Fibroblast of skin of right biceps (primary cell): Measurements from ENCODE around the gene GSTP1.

Experiments used
- DNase-seq: peaks from one replicate; pipeline ENCODE4 v3.0.0-alpha.2; 2013

Gene GSTP1

GRCh38 chr11:67632175-67632981 lies 48.8 kb downstream of the GSTP1 start:
- DNase-seq, result no peak

GRCh38 chr11:67632982-67633755 lies 49.6 kb downstream of the GSTP1 start:
- DNase-seq, result no peak

GRCh38 chr11:67633758-67634365 lies 50.2 kb downstream of the GSTP1 start:
- no peak for DNase-seq

- DNase-seq, result no peak
Measured at GRCh38 chr11:67634366-67635230, 51.0 kb downstream of the GSTP1 start.

- no peak for DNase-seq
Measured at GRCh38 chr11:67635231-67635521, 51.6 kb downstream of the GSTP1 start.
